Heart left ventricle (tissue), 16 donors: ENCODE data around the gene C1orf35. TPM values are rescaled to one million over a fixed set of nuclear protein-coding genes. Genes with fewer than 3 reads are reported as not detected.

Experiments
- ATAC-seq, 4 donors: fragments of 200-7000 bp; cut with Tn5 transposase; one replicate each; pipeline ENCODE4 v1.9.1; 2020 to 2022; ENCODE audit warnings: moderate library complexity in 4 of 4, mild to moderate bottlenecking in 3 of 4, moderate number of reproducible peaks in 1 of 4
- DNase-seq, 5 donors: peaks; one replicate each; pipeline ENCODE4 v3.0.0-alpha.2; 2020
- H3K27ac ChIP-seq, 12 donors: fragments of 200-600 bp; sonication (generic) in 4 of 12; one replicate each; pipeline versions ENCODE4 v1.5.0 to v1.8.0; 2016 to 2022; ENCODE audit warnings: mild to moderate bottlenecking in 2 of 12
- H3K27me3 ChIP-seq, 9 donors: fragments of 200-600 bp; sonication (generic) in 2 of 9; one replicate each; pipeline versions ENCODE4 v1.5.1 to v1.8.0; 2016 to 2022; ENCODE audit warnings: mild to moderate bottlenecking in 3 of 9
- H3K36me3 ChIP-seq, 9 donors: fragments of 200-600 bp; sonication (generic) in 2 of 9; one replicate each; pipeline versions ENCODE4 v1.5.0 to v1.8.0; 2018 to 2022; ENCODE audit warnings: mild to moderate bottlenecking in 2 of 9
- H3K4me1 ChIP-seq, 12 donors: fragments of 200-600 bp; sonication (generic) in 4 of 12; one replicate each; pipeline versions ENCODE4 v1.5.0 to v1.8.0; 2016 to 2022; ENCODE audit warnings: mild to moderate bottlenecking in 3 of 12
- H3K4me3 ChIP-seq, 12 donors: fragments of 200-600 bp; sonication (generic) in 4 of 12; one replicate each; pipeline versions ENCODE4 v1.5.0 to v1.8.0; 2017 to 2022; ENCODE audit warnings: mild to moderate bottlenecking in 9 of 12, moderate library complexity in 4 of 12
- H3K9me3 ChIP-seq, 12 donors: fragments of 200-600 bp; sonication (generic) in 4 of 12; one replicate each; pipeline versions ENCODE4 v1.5.0 to v1.8.0; 2016 to 2022; ENCODE audit warnings: mild to moderate bottlenecking in 1 of 12
- CTCF ChIP-seq, 12 donors: fragments of 200-600 bp; sonication (generic) in 4 of 12; IDR thresholded peaks; one replicate each; pipeline versions ENCODE4 v1.5.0 to v1.8.0; 2018 to 2022; ENCODE audit warnings: antibody characterized with exemption in 12 of 12, mild to moderate bottlenecking in 5 of 12
- POLR2A ChIP-seq, 2 donors: fragments of 450-650 bp; IDR thresholded peaks; one replicate each; pipeline ENCODE4 v1.6.1; 2017; ENCODE audit warnings: antibody characterized with exemption in 2 of 2, mild to moderate bottlenecking in 2 of 2, moderate library complexity in 2 of 2
- WGBS, 4 donors: extraction: QIAGEN DNeasy Blood & Tissue Kit in 2 of 4; methylation state at CpG; one replicate each; pipeline versions ENCODE4 v1.1.5 to v1.1.7; 2013 to 2018; 5-methylcytosine and 5-hydroxymethylcytosine counted together
- intact Hi-C, 10 donors: fragments of 100-400 bp; cut with DNase I; formaldehyde crosslinking; loops; one replicate each; pipeline versions ENCODE4 v1.11.1 to v1.14.2; 2022
- long read RNA-seq, 3 donors: library from polyadenylated mRNA; unstranded; transcript quantifications; one replicate each; pipeline ENCODE4 v2.0.0, GENCODE V29; 2020 to 2021
- polyA plus RNA-seq, 2 donors: library from polyadenylated mRNA; stranded (reverse); fragments of 200-250 nt; gene quantifications; one replicate each; pipeline ENCODE4 v1.2.3, GENCODE V29; 2013
- total RNA-seq, 9 donors: library from RNA; depleted of rRNA in 2 of 9; stranded (reverse); fragments of >200 nt in 2 of 9; fragmentation: NEBNext Ultra II Directional in 3 of 9; extraction: Animal tissue kit (Norgen Biotek cat#: 25700) in 3 of 9; gene quantifications; one replicate each; pipeline versions ENCODE4 v1.1.0 to v1.2.4, GENCODE V29; 2016 to 2023
- donor health status: ischemic (EF 13 %, LVEDD 7.1; RV severe dilation, severe dysfunction).
- donor health status: healthy with polysubstance abuse.
- donor health status: DM: no; HTN: yes; CAD: no.
- donor health status: DM: no; HTN: no; CAD: no.
- donor health status: ischemic (EF 25% LVEDD 6.9; RV normal size, moderate dysfunction).
- donor health status: ischemic (EF 25% LVEDD 5.7; RV mildly dilated, moderate dysfunction).
- donor health status: healthy.
- donor health status: DM: yes; HTN: yes; CAD: no.
- donor health status: ischemic (EF 35%, LVEDD 5.7; RV mildly dilated, moderate dysfunction).
- donor health status: nonischemic (EF 11% LVEDD 7.7; RV severe dilation, severe dysfunction).
- donor health status: DM: yes; HTN: yes; CAD: no.
- donor health status: PGD.
- donor health status: ischemic (EF 29% LVEDD 5.4; RV normal size, mild dysfunction).
- donor health status: nonischemic (EF 23%, LVEDD 6.1; RV moderate dilation, normal function).

C1orf35 gene
- total RNA-seq = 1 to 10 TPM; 6.2 to 8.4 (median 7.2) TPM
- polyA plus RNA-seq = 1 to 10 TPM; 9.8 TPM
- long read RNA-seq, donor 1, partial matches to known transcripts = 7 of 15 reads
- long read RNA-seq, donor 1, other reads (novel, unspliced or antisense) = 4 of 15 reads
- long read RNA-seq, donor 2, partial matches to known transcripts = 6 of 13 reads
- long read RNA-seq, donor 2, other reads (novel, unspliced or antisense) = 4 of 13 reads
- long read RNA-seq, donor 3, partial matches to known transcripts = 3 of 8 reads
- long read RNA-seq, donor 3, other reads (novel, unspliced or antisense) = 2 of 8 reads

GRCh38 chr1:228102791-228103620 lies at the start of gene C1orf35:
Gene C1orf35 (minus strand): TSS chr1:228103325. CDS start chr1:228103227, 98 bp downstream.
- peak within 1 kb of the TSS; percentile 55 to 97 (median 89) for H3K27ac ChIP-seq
- peaks cover 0 to 42% (median 25%) of the 10 kb centered on the region in 12 donors for H3K4me1 ChIP-seq
- H3K4me3 ChIP-seq = peak within 1 kb of the TSS; percentile 62 to 99 (median 92)
- 0 to 1% (median 0%) methylated on average over 37 to 104 of the region's 104 CpGs for WGBS, 4 donors
- intact Hi-C loops = loop anchor here in 1 of 10 donors (2.0 kb wide), 1 partner anchor 20 kb away; the partner anchor contains the start of gene ARF1
- peaks cover 0 to 60% (median 51%) of the 10 kb centered on the region in 9 donors for H3K36me3 ChIP-seq
- no peaks in the 10 kb centered on the region for H3K27me3 ChIP-seq
- TF ChIP-seq CTCF (IDR thresholded peaks at IDR 0.05) (no peak), POLR2A (IDR thresholded peaks at IDR 0.05) (peak in 1 of 2 donors; percentile 61)
- peak; percentile 85 to 93 (median 88) for ATAC-seq
- peak; percentile 92 to 97 (median 94) for DNase-seq
- no peaks in the 10 kb centered on the region for H3K9me3 ChIP-seq

- intact Hi-C loops = no loop called here
- WGBS, 4 donors = 69 to 88% (median 72%) methylated on average over 3 of the region's 3 CpGs
- H3K27ac ChIP-seq = peak overlapping the region in 1 of 12 donors; percentile 97
- ATAC-seq (no peak), DNase-seq (no peak)
- H3K36me3 ChIP-seq = peaks cover 0 to 17% (median 9%) of the 10 kb centered on the region in 9 donors
- H3K27me3 ChIP-seq = no peaks in the 10 kb centered on the region
- peaks cover 16 to 44% (median 40%) of the 10 kb centered on the region in 12 donors for H3K4me1 ChIP-seq
- H3K9me3 ChIP-seq = no peaks in the 10 kb centered on the region
- no peak for TF ChIP-seq POLR2A (IDR thresholded peaks at IDR 0.05)
- TF ChIP-seq CTCF (IDR thresholded peaks at IDR 0.05) = no peak
- H3K4me3 ChIP-seq = no peak overlapping the region
Observed at GRCh38 chr1:228152918-228153258, 49.8 kb upstream of the C1orf35 start.

- no peak overlapping the region for H3K4me3 ChIP-seq
- ATAC-seq = no peak
- peaks cover 0 to 23% (median 14%) of the 10 kb centered on the region in 9 donors for H3K36me3 ChIP-seq
- H3K4me1 ChIP-seq = peaks cover 16 to 49% (median 42%) of the 10 kb centered on the region in 12 donors
- no peaks in the 10 kb centered on the region for H3K9me3 ChIP-seq
- 88 to 93% (median 89%) methylated on average over 14 to 19 of the region's 19 CpGs for WGBS, 4 donors
- peak in 1 of 5 donors; percentile 65 for DNase-seq
- H3K27ac ChIP-seq = peak overlapping the region in 3 of 12 donors; percentile 2 to 97 (median 19)
- intact Hi-C loops = no loop called here
- no peaks in the 10 kb centered on the region for H3K27me3 ChIP-seq
- no peak for TF ChIP-seq CTCF (IDR thresholded peaks at IDR 0.05)
Observed at GRCh38 chr1:228152097-228152917, 49.2 kb upstream of the C1orf35 start.
